ENCODE measurements around the gene TMEM52. TPM values are rescaled to one million over a fixed set of nuclear protein-coding genes. Genes with fewer than 3 reads are reported as not detected.

TMEM52 gene
- total and polyA plus RNA-seq, 2 of the 13 experiments (the other 11 are each of a cell fraction or from before 2014, with no cell fraction given) = 13.2 to 18.7 TPM

DNA sequence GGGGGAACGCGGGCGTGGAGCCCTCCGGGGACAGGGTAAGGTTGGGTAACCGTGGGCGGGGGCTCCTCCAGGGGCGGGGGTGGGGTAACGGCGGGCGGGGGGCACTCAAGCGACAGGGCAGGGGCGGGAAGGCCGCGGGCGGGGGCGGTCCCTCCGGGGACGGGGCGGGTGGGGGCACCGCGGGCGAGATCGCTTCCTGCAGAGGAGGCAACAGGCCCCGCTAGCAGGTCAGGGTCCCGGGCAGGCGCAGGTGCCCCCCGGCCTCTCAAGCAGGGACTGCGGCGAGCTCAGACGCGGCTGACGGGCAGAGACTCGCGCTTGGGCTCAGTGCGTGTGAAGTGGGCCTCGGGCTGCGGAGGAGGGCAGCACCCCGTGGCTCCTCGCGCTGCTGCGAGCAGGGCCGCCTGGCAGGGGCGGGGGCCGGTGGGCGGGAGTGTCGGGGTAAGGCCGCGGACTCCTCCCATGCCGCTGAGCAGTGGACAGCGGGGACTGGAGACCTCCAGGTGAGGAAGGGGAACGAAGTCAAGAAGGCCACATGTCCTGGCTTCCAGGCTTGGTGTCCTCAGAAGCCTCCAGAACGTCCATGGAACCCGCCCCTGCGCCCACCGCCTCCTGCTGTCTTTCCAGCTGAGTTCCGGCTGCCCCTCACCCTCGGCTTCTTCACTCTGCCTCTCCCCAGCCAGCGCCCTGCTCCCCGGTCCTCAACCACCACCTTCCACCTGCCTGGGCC is 27.6 kb downstream of the TMEM52 start (continued):
- TF ChIP-seq, protein P1, sequence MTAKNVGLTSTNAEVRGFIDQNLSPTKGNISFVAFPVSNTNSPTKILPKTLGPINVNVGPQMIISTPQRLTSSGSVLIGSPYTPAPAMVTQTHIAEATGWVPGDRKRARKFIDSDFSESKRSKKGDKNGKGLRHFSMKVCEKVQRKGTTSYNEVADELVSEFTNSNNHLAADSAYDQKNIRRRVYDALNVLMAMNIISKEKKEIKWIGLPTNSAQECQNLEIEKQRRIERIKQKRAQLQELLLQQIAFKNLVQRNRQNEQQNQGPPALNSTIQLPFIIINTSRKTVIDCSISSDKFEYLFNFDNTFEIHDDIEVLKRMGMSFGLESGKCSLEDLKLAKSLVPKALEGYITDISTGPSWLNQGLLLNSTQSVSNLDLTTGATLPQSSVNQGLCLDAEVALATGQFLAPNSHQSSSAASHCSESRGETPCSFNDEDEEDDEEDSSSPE (CRISPR knock-in tag; IDR thresholded peaks at IDR 0.05) = peak; percentile 29; the same call in 1 of the 2 replicates
- TF ChIP-seq SALL1 (CRISPR knock-in tag; IDR thresholded peaks at IDR 0.05) = 0 out of 2 replicates have a peak, but pooled peaks have one; percentile 6
- TF ChIP-seq ZKSCAN5 (CRISPR knock-in tag; IDR thresholded peaks at IDR 0.05) = no peak
- TF ChIP-seq, protein P2, sequence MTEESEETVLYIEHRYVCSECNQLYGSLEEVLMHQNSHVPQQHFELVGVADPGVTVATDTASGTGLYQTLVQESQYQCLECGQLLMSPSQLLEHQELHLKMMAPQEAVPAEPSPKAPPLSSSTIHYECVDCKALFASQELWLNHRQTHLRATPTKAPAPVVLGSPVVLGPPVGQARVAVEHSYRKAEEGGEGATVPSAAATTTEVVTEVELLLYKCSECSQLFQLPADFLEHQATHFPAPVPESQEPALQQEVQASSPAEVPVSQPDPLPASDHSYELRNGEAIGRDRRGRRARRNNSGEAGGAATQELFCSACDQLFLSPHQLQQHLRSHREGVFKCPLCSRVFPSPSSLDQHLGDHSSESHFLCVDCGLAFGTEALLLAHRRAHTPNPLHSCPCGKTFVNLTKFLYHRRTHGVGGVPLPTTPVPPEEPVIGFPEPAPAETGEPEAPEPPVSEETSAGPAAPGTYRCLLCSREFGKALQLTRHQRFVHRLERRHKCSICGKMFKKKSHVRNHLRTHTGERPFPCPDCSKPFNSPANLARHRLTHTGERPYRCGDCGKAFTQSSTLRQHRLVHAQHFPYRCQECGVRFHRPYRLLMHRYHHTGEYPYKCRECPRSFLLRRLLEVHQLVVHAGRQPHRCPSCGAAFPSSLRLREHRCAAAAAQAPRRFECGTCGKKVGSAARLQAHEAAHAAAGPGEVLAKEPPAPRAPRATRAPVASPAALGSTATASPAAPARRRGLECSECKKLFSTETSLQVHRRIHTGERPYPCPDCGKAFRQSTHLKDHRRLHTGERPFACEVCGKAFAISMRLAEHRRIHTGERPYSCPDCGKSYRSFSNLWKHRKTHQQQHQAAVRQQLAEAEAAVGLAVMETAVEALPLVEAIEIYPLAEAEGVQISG (CRISPR knock-in tag; IDR thresholded peaks at IDR 0.05) = 0 out of 2 replicates have a peak, but pooled peaks have one; percentile 6
- TF ChIP-seq, protein P3, sequence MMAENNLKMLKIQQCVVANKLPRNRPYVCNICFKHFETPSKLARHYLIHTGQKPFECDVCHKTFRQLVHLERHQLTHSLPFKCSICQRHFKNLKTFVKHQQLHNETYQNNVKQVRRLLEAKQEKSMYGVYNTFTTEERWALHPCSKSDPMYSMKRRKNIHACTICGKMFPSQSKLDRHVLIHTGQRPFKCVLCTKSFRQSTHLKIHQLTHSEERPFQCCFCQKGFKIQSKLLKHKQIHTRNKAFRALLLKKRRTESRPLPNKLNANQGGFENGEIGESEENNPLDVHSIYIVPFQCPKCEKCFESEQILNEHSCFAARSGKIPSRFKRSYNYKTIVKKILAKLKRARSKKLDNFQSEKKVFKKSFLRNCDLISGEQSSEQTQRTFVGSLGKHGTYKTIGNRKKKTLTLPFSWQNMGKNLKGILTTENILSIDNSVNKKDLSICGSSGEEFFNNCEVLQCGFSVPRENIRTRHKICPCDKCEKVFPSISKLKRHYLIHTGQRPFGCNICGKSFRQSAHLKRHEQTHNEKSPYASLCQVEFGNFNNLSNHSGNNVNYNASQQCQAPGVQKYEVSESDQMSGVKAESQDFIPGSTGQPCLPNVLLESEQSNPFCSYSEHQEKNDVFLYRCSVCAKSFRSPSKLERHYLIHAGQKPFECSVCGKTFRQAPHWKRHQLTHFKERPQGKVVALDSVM (CRISPR knock-in tag; IDR thresholded peaks at IDR 0.05) = 0 out of 2 replicates have a peak, but pooled peaks have one; percentile 42
- TF ChIP-seq, protein P4, sequence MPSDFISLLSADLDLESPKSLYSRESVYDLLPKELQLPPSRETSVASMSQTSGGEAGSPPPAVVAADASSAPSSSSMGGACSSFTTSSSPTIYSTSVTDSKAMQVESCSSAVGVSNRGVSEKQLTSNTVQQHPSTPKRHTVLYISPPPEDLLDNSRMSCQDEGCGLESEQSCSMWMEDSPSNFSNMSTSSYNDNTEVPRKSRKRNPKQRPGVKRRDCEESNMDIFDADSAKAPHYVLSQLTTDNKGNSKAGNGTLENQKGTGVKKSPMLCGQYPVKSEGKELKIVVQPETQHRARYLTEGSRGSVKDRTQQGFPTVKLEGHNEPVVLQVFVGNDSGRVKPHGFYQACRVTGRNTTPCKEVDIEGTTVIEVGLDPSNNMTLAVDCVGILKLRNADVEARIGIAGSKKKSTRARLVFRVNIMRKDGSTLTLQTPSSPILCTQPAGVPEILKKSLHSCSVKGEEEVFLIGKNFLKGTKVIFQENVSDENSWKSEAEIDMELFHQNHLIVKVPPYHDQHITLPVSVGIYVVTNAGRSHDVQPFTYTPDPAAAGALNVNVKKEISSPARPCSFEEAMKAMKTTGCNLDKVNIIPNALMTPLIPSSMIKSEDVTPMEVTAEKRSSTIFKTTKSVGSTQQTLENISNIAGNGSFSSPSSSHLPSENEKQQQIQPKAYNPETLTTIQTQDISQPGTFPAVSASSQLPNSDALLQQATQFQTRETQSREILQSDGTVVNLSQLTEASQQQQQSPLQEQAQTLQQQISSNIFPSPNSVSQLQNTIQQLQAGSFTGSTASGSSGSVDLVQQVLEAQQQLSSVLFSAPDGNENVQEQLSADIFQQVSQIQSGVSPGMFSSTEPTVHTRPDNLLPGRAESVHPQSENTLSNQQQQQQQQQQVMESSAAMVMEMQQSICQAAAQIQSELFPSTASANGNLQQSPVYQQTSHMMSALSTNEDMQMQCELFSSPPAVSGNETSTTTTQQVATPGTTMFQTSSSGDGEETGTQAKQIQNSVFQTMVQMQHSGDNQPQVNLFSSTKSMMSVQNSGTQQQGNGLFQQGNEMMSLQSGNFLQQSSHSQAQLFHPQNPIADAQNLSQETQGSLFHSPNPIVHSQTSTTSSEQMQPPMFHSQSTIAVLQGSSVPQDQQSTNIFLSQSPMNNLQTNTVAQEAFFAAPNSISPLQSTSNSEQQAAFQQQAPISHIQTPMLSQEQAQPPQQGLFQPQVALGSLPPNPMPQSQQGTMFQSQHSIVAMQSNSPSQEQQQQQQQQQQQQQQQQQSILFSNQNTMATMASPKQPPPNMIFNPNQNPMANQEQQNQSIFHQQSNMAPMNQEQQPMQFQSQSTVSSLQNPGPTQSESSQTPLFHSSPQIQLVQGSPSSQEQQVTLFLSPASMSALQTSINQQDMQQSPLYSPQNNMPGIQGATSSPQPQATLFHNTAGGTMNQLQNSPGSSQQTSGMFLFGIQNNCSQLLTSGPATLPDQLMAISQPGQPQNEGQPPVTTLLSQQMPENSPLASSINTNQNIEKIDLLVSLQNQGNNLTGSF (CRISPR knock-in tag; IDR thresholded peaks at IDR 0.05) = no peak
- TF ChIP-seq BORCS8-MEF2B (CRISPR knock-in tag; IDR thresholded peaks at IDR 0.05) = peak; percentile 28; the same call in 1 of the 2 replicates
- 0 out of 2 replicates have a peak, but pooled peaks have one; percentile 40 for TF ChIP-seq AHR (CRISPR knock-in tag; IDR thresholded peaks at IDR 0.05)
- 0 out of 2 replicates have a peak, but pooled peaks have one; percentile 46 for TF ChIP-seq POGZ (CRISPR knock-in tag; IDR thresholded peaks at IDR 0.05)
- TF ChIP-seq CBX1 (IDR thresholded peaks at IDR 0.05; ENCODE audit: low read depth) = no peak
- 0 out of 2 replicates have a peak, but pooled peaks have one; percentile 35 for TF ChIP-seq ZNF317 (CRISPR knock-in tag; IDR thresholded peaks at IDR 0.05)
- TF ChIP-seq, protein P5, sequence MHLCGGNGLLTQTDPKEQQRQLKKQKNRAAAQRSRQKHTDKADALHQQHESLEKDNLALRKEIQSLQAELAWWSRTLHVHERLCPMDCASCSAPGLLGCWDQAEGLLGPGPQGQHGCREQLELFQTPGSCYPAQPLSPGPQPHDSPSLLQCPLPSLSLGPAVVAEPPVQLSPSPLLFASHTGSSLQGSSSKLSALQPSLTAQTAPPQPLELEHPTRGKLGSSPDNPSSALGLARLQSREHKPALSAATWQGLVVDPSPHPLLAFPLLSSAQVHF (CRISPR knock-in tag; IDR thresholded peaks at IDR 0.05) = no peak
- peak; percentile 80; the same call in 1 of the 2 replicates for TF ChIP-seq ZMAT3 (CRISPR knock-in tag; conservative IDR thresholded peaks at IDR 0.05)
- TF ChIP-seq ZFYVE20 (CRISPR knock-in tag; IDR thresholded peaks at IDR 0.05; ENCODE audit: borderline replicate concordance, low read depth) = no peak
- 0 out of 2 replicates have a peak, but pooled peaks have one; percentile 15 for TF ChIP-seq THAP11 (CRISPR knock-in tag; IDR thresholded peaks at IDR 0.05)
- TF ChIP-seq ZNF839 (CRISPR knock-in tag; IDR thresholded peaks at IDR 0.05; ENCODE audit: borderline replicate concordance) = no peak
